Gastroesophageal sphincter (tissue), 4 donors: ENCODE measurements around the gene TP63. TPM values are rescaled to one million over a fixed set of nuclear protein-coding genes. Genes with fewer than 3 reads are reported as not detected.
"Not testable (repeated sequence)": the region's sequence is repeated elsewhere in the genome, so short reads cannot be mapped to it uniquely, and the experiment has no call there.

Source experiments
- ATAC-seq: fragments of 150-250 bp; one replicate; pipeline ENCODE4 v1.9.1; 2016; ENCODE audit warnings: mild to moderate bottlenecking, moderate library complexity
- H3K27ac ChIP-seq, 4 donors: fragments of 200-600 bp; sonication (generic) in 3 of 4; 1 replicate in 3 of 4; 2 replicates in 1 of 4; pipeline ENCODE4 v1.5.1; 2016 to 2019
- H3K27me3 ChIP-seq: fragments of 200-600 bp; sonication (generic); one replicate; pipeline ENCODE4 v1.5.1; 2019
- H3K36me3 ChIP-seq, 2 donors: fragments of 200-600 bp; sonication (generic); one replicate each; pipeline ENCODE4 v1.5.1; 2019; ENCODE audit warnings: control low read depth in 1 of 2
- H3K4me1 ChIP-seq, 3 donors: fragments of 200-600 bp; sonication (generic); 1 replicate in 2 of 3; 2 replicates in 1 of 3; pipeline ENCODE4 v1.5.1; 2016 to 2019; ENCODE audit warnings: control low read depth in 2 of 3
- H3K4me3 ChIP-seq, 2 donors: fragments of 200-600 bp; sonication (generic); one replicate each; pipeline ENCODE4 v1.5.1; 2019; ENCODE audit warnings: mild to moderate bottlenecking in 1 of 2, moderate library complexity in 1 of 2
- H3K9me3 ChIP-seq, 3 donors: fragments of 200-600 bp; sonication (generic); one replicate each; pipeline ENCODE4 v1.5.1; 2017 to 2019; ENCODE audit warnings: control low read depth in 2 of 3
- EP300 ChIP-seq: sonication (generic); formaldehyde crosslinking; IDR thresholded peaks from one replicate; pipeline ENCODE4 v1.6.1; 2017; ENCODE audit warnings: antibody characterized with exemption, mild to moderate bottlenecking
- POLR2A ChIP-seq, 2 donors: fragments of 450-650 bp; IDR thresholded peaks; one replicate each; pipeline ENCODE4 v1.6.1; 2017; ENCODE audit warnings: antibody characterized with exemption in 2 of 2, mild to moderate bottlenecking in 2 of 2, moderate library complexity in 1 of 2
- POLR2AphosphoS5 ChIP-seq: sonication (generic); formaldehyde crosslinking; IDR thresholded peaks from one replicate; pipeline ENCODE4 v1.6.1; 2017; ENCODE audit warnings: antibody characterized with exemption
- WGBS, 2 donors: methylation state at CpG; one replicate each; pipeline ENCODE4 v1.1.5; 2018; ENCODE audit warnings: low coverage in 1 of 2; 5-methylcytosine and 5-hydroxymethylcytosine counted together
- total RNA-seq, 4 donors: library from RNA; depleted of rRNA; stranded (reverse); fragments of >200 nt; gene quantifications; one replicate each; pipeline ENCODE4 v1.1.0, GENCODE V29; 2016
- TF ChIP-seq, protein P1 (sequence below), 4 experiments: fragments of 200-600 bp in 2 of 4; fragments of 450-650 bp in 2 of 4; sonication (generic) in 1 of 4; IDR thresholded peaks; one replicate each; pipeline ENCODE4 v1.5.1; 2017 to 2019; ENCODE audit warnings: antibody characterized with exemption in 4 of 4, mild to moderate bottlenecking in 2 of 4, moderate library complexity in 2 of 4

Gene TP63
- total RNA-seq, 4 donors from 2014 or later, result 0.13 to 7.4 (median 3.4) TPM; not detected in 1

DNA sequence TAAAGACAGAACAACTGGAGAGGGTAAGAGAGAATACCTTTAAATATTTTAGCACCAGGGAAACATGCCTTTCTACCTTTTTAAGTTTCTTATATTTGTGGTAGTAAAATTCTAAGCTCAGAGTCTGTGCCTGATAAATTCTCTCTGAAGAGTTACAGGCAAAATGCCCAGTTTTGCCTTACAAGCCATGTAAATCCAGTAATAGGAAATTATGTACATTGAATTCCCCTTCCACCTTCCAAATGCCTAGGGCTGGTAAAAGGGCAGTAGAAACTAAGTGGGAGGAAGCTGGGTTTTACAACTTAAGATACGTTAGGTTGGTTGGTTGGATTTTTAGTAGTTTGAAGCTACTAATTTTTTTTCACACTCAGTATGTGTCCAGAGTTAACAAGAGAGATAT lies 43.1 kb upstream of the TP63 start:
- no peak for TF ChIP-seq EP300
- TF ChIP-seq, protein P1, sequence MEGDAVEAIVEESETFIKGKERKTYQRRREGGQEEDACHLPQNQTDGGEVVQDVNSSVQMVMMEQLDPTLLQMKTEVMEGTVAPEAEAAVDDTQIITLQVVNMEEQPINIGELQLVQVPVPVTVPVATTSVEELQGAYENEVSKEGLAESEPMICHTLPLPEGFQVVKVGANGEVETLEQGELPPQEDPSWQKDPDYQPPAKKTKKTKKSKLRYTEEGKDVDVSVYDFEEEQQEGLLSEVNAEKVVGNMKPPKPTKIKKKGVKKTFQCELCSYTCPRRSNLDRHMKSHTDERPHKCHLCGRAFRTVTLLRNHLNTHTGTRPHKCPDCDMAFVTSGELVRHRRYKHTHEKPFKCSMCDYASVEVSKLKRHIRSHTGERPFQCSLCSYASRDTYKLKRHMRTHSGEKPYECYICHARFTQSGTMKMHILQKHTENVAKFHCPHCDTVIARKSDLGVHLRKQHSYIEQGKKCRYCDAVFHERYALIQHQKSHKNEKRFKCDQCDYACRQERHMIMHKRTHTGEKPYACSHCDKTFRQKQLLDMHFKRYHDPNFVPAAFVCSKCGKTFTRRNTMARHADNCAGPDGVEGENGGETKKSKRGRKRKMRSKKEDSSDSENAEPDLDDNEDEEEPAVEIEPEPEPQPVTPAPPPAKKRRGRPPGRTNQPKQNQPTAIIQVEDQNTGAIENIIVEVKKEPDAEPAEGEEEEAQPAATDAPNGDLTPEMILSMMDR (IDR thresholded peaks at IDR 0.05), result no peak
- Histone ChIP-seq H3K4me1 (no peaks in the 10 kb centered on the region), H3K27me3 (no peaks in the 10 kb centered on the region), H3K36me3 (no peaks in the 10 kb centered on the region), H3K4me3 (no peak overlapping the region), H3K9me3 (no peaks in the 10 kb centered on the region), H3K27ac (no peak overlapping the region)
- no peak for ATAC-seq
- WGBS, 2 donors, result 33 to 50% methylated on average over 1 of the region's 1 CpG

DNA sequence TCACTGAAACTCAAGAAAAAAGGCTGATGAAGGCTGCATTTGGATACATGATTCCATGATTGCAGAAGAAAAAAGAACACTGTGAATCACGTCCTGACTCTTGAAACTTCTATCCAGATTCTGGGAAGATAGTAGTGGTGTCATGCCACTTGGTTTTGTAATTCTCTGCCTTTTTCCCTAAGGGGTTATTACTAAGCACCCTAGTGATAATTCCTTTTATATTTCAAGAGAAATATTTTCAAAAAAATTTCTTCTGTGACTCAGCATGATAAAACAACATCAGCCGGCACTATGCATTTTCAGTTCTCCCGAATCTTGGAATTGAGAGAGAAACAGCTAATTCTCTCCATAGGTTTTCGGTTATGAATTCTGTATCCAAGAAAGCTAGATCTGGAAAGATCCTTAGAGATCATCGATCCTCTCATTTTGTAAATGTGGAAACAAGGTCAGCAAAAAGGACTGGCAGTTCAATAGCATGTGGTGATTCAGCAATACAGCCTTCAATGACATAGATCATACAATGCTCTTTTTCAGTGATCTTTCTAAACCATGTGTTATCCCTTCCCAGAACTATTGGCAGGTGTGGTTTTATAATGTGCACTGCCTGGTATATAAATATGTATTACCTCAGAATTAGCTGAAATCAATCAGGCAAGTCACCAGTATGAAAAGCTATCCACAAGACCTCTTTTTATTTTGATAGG lies 42.6 kb upstream of the TP63 start:
- H3K4me1 ChIP-seq, result no peaks in the 10 kb centered on the region
- H3K27me3 ChIP-seq, result no peaks in the 10 kb centered on the region
- 75 to 86% methylated on average over 5 of the region's 5 CpGs for WGBS, 2 donors
- no peaks in the 10 kb centered on the region for H3K36me3 ChIP-seq
- TF ChIP-seq EP300 (no peak), POLR2AphosphoS5 (no peak), POLR2A (IDR thresholded peaks at IDR 0.05) (no peak)
- no peak overlapping the region for H3K4me3 ChIP-seq
- ATAC-seq, result no peak
- H3K9me3 ChIP-seq, result no peaks in the 10 kb centered on the region
- no peak overlapping the region for H3K27ac ChIP-seq

DNA sequence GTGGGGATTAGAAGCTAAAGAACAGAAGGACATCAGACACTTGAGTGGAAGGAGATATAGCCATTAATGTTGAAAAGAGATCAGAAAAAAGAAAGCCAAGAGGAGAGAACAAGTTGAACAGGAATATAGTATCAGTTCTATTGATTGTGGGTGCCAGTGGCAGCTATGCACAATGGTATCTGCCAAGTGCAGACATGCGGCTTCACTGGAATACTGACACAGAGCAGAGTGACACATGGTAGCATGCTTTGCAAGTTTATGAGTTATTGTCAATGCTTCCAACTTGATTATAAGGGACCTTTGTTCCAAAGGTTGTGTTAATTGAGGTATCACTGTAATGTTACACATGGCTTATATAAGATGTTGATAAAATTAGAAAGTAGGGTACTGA lies 42.0 kb upstream of the TP63 start:
- no peak overlapping the region for H3K4me3 ChIP-seq
- H3K4me1 ChIP-seq, result no peaks in the 10 kb centered on the region
- WGBS, 2 donors, result 92 to 100% methylated on average over 1 of the region's 1 CpG
- TF ChIP-seq, protein P1 (IDR thresholded peaks at IDR 0.05), result no peak
- TF ChIP-seq POLR2AphosphoS5 (no peak), POLR2A (IDR thresholded peaks at IDR 0.05) (no peak), EP300 (no peak)
- H3K27ac ChIP-seq, result no peak overlapping the region
- ATAC-seq, result no peak
- no peaks in the 10 kb centered on the region for H3K27me3 ChIP-seq
- H3K36me3 ChIP-seq, result no peaks in the 10 kb centered on the region
- H3K9me3 ChIP-seq, result no peaks in the 10 kb centered on the region

DNA sequence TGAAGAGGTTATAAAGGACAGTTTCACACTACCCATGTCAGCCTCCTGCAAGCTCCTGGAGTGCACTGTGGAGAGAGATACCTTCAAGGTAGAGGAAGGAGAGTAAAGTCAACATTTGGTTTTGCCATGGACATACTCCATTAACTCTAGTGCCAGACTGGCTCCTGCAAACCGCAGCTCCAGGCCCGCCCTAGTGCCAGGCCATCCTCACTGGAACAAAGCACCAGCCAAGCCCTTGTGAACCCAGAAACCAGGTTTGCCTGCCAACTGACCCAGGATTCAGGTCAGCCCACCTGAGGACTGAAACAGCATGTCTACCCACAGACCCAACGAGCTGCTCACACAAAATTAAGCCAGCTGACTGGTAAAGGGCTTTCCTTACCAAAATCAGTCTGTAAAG lies 41.0 kb upstream of the TP63 start:
- Histone ChIP-seq H3K9me3 (no peaks in the 10 kb centered on the region), H3K36me3 (no peaks in the 10 kb centered on the region), H3K27me3 (no peaks in the 10 kb centered on the region), H3K4me1 (no peaks in the 10 kb centered on the region), H3K4me3 (no peak overlapping the region), H3K27ac (no peak overlapping the region)
- WGBS, 2 donors, result no CpG with 5 or more reads among the region's 3 CpGs
- TF ChIP-seq POLR2AphosphoS5 (no peak), EP300 (no peak), POLR2A (IDR thresholded peaks at IDR 0.05) (no peak)
- TF ChIP-seq, protein P1 (IDR thresholded peaks at IDR 0.05), result no peak
- no peak for ATAC-seq

DNA sequence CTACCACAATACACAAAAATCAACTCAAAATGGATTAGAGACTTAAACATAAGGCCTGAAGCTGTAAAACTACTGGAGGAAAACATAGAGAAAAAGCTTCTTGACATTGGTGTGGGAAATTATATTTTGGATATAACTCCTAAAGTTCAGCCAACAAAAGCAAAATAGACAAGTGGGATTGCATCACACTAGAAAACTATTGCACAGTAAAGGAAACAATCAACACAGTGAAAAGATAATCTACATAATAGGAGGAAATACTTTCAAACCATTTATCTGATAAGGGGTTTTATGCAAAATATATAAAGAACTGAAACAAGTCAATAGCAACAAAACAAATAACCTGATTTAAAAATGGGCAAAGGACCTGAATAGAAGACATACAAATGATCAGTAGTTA lies 37.6 kb upstream of the TP63 start:
- no peaks in the 10 kb centered on the region for H3K9me3 ChIP-seq
- no peak for ATAC-seq
- no peak overlapping the region for H3K4me3 ChIP-seq
- no peak overlapping the region for H3K27ac ChIP-seq
- no peaks in the 10 kb centered on the region for H3K27me3 ChIP-seq
- TF ChIP-seq, protein P1 (IDR thresholded peaks at IDR 0.05), result no peak
- TF ChIP-seq POLR2AphosphoS5 (no peak), POLR2A (IDR thresholded peaks at IDR 0.05) (no peak), EP300 (no peak)
- H3K4me1 ChIP-seq, result no peaks in the 10 kb centered on the region
- no peaks in the 10 kb centered on the region for H3K36me3 ChIP-seq

DNA sequence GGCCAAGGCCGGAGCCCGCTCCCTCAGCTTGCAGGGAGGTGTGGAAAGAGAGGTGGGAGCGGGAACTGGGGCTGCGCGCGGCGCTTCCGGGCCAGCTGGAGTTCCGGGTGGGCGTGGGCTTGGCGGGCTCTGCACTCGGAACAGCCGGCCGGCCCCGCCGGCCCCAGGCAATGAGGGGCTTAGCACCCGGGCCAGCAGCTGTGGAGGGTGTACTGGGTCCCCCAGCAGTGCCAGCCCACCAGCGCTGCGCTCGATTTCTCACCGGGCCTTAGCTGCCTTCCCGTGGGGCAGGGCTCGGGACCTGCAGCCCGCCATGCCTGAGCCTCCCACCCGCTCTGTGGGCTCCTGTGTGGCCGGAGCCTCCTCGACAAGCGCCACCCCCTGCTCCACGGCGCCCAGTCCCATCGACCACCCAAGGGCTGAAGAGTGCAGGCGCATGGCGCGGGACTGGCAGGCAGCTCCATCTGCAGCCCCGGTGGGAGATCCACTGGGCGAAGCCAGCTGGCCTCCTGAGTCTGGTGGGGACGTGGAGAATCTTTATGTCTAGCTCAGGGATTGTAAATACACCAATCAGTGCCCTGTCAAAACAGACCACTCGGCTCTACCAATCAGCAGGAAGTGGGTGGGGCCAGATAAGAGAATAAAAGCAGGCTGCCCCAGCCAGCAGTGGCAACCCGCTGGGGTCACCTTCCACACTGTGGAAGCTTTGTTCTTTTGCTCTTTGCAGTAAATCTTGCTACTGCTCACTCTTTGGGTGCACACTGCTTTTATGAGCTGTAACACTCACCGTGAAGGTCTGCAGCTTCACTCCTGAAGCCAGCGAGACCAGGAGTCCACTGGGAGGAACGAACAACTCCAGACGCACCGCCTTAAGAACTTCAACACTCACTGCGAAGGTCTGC lies 34.9 kb upstream of the TP63 start:
- not testable (repeated sequence) for ATAC-seq, H3K36me3 ChIP-seq, H3K4me1 ChIP-seq, H3K9me3 ChIP-seq, H3K4me3 ChIP-seq, H3K27me3 ChIP-seq, H3K27ac ChIP-seq
- 63% methylated on average over 2 of the region's 45 CpGs; no CpG with 5 or more reads in 1 of the 2 donors for WGBS, 2 donors
